AG09319 (cell line): ENCODE measurements around the gene ANXA4.

Experiments
- DNase-seq: peaks from one replicate; pipeline ENCODE4 v3.0.0-alpha.2; 2010; ENCODE audit warnings: low read depth; ENCODE audit errors: extremely low read depth
- CTCF ChIP-seq: IDR thresholded peaks from 2 replicates; pipeline ENCODE4 v1.5.1; 2011; ENCODE audit warnings: low read depth, mild to moderate bottlenecking, inconsistent platforms, low read length, moderate library complexity

ANXA4 gene

GRCh38 chr2:69741575-69742321, at the start of gene ANXA4:
TSS of gene ANXA4 (plus strand) at chr2:69742134. CDS start at chr2:69781566, 39,432 bp downstream.
- TF ChIP-seq CTCF, result no peak
- DNase-seq, result no peak

GRCh38 chr2:69692424-69692823, 49.5 kb upstream of the ANXA4 start:
- TF ChIP-seq CTCF, result no peak
- DNase-seq, result no peak

- TF ChIP-seq CTCF, result no peak
- DNase-seq, result no peak
Measured at GRCh38 chr2:69693059-69693774, 48.7 kb upstream of the ANXA4 start.

GRCh38 chr2:69693775-69694450, 48.0 kb upstream of the ANXA4 start:
- TF ChIP-seq CTCF, result no peak
- DNase-seq, result no peak

- no peak for TF ChIP-seq CTCF
- DNase-seq, result no peak
Measured at GRCh38 chr2:69694894-69695849, 46.8 kb upstream of the ANXA4 start.

- no peak for TF ChIP-seq CTCF
- no peak for DNase-seq
Measured at GRCh38 chr2:69695850-69696216, 46.1 kb upstream of the ANXA4 start.
